Stimulated activated CD4-positive, alpha-beta T cell treated with anti-CD3 and anti-CD28 coated beads, TNF-alpha, amount 100 ng/mL, for 1 hour (primary cell): ENCODE measurements around the gene GPD1.

Experiments used
- DNase-seq, 3 donors: peaks; one replicate each; pipeline ENCODE4 v3.0.0-alpha.2; 2020; ENCODE audit warnings: low read depth in 3 of 3, low spot score in 1 of 3

The GPD1 gene

DNA sequence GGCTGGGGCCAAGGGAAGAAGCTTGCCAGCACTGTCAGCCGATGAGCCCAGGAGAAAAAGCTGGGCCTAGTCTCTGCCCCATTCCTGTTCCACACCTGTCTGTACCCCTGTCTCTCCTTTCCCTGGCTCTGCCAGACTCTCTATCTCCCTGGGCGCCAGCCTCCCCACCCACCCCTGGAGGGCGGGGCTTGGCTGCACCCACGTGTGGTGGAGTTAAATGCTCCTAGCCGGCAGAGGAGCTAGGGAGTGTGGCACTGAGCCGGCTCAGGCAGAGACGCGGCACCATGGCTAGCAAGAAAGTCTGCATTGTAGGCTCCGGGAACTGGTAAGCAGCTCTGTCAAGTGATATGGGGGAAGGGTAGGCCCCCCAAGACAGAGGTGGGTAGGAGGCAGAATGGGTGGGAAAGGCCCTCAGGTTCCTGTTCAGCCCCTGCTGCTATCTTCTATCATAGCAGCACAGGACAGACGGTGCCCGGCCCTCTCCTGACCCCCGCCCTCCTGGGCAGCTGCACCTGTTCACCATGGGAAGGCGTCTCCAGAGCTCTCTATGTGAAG, at the start of gene GPD1:
Gene GPD1 (plus strand): TSS at position 242 of the 555 bp plus-strand sequence. CDS start 43 bp downstream, at position 285.
- no peak for DNase-seq

DNA sequence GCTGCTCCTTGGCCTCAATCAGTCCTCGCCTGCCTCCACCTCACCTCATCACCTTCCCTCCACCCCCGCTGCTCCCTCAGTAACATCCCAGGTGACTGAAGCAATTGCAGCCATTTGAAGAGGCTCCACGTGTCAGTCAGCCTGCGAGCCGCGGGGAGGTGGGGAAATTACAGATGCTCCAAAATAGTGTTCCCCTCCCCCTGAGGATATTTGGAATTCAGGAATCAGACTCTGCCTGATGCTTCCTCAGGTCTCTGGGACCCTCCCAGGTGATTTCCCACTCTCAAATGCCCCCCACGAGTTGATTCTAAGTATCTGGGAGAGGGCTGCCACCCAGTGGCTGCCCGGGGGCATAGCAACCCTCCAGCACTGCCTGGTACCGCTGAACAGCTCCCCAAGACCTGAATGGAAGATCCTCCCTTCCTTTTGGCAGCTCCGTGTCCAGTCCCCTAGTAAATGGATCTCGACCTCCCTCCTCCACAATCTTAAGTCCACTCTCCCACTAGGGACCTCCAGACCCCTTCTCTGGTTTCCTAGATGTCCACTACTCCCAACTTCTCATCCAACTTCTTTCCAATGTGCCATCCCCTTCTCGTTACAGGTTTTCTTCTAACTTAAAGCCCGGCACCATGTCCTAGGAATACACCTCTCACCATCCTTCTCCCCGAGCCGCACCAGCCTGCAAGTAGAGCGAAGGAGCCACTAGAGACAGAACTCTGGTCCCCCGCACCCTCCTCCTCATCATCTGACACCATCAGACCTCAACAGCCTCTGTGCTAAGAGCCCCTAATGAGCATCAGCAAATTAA, 47.8 kb upstream of the GPD1 start:
- DNase-seq = peak in 2 of 3 donors; percentile 24 to 52

DNA sequence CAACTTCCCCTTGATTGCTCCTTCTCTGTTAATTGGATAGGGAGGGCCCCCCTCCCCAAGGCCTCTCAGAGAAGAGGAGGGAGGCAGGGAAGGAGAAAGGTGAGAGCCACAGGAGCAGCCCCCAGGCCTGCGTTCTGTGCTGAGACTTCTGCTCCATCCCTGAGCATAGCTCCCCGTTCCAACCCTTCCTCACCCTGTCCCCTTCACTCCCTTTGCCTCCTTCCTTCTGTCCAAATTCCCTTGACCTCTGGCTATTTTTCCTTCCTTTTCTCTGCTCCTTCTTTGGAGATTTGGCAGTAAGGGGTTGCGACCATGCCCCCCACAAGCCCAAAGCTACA, 47.2 kb upstream of the GPD1 start:
- DNase-seq = no peak

DNA sequence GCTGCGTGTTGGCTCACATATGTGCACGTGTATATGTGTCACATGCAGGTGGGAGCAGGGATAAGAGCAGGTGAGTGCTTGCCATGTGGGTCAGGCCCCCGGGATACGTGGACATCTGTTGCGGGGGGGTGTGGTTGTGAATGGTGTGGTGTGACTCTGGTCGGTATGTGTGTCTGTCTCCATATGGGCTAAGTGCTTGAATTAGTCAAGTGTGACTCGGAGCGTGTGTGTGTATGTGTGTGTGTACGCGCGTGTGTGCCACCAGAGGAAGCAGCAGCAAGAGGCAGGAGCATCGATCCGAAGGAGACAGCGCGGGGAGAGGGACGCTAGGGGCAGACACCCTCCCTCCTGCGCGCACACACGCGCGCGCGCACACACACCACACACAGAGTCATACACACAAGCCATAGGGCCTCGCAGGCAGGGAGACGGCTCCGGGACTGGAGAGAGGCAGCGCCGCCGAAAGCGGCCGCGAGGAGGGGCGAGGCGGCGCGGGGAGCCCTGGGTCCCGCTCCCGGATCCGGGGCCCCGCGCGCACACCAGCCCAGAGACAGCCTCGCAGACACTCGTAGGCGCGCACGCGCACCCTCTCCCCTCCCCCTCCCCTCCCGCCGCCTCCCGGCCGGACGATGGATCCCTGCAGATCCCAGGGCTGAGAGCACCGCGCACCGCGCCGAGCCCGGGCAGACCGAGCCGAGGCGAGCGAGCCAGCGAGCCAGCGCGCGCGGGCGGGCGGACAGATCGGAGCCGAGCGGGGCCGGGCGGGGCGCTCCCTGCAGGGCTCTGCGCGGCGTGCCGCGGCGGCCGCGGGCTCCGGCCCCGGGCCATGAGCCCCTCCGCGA, 46.6 kb upstream of the GPD1 start, which contains the start of gene ASIC1:
Gene ASIC1 (plus strand): TSS at position 597 of the 842 bp plus-strand sequence. CDS start 1,171 bp downstream, outside the sequence.
- peak in 1 of 3 donors; percentile 33 for DNase-seq

DNA sequence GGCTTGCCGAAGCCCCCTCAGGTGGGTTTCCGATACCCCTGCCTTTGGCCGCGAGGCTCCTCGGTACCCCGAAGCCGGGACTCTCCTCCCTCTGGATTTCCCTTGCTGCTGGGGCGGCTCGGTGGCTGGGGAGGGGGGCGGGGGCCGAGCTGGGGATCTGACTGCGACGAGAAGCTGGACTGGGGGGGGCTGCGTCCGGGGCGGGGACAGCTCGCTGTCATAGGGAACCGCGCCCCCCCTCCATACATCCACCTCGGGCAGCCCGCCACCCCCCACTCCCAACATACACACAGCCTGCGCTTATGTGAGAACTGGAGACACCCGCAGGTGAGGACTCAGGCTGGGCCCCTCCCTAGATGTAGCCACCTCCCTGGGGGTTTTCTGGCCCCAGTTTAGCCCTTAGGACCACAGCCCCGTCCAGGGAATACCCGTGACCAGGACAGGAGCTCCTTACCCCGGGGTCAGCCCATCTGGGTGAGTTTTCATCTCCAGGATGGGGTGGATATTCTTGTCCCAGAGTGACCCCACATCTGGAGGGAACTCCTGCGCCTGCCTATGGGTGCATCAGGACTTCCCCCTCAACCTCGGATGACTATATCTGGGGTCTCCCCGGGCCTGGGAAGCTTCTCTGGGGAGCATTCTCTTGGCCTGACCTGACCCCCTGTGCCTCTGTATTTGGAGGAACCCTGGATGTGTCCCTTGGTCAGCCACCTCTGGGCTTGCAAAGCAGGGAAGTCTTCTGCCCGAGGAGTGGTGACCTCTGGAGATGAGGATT, 45.7 kb upstream of the GPD1 start:
- no peak for DNase-seq

DNA sequence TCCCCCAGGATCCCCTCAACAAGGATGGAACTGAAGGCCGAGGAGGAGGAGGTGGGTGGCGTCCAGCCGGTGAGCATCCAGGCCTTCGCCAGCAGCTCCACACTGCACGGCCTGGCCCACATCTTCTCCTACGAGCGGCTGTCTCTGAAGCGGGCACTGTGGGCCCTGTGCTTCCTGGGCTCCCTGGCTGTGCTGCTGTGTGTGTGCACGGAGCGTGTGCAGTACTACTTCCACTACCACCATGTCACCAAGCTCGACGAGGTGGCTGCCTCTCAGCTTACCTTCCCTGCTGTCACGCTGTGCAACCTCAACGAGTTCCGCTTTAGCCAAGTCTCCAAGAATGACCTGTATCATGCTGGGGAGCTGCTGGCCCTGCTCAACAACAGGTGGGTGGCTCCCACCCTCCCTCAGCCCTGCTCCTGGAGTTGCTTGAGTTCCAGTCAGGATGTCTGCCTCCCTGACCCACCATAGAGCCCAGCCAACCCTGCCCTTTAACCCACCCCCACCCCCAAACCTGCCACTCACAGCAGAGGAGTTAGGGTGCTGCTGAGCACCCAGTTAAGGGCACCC, 45.0 kb upstream of the GPD1 start:
- DNase-seq = no peak

DNA sequence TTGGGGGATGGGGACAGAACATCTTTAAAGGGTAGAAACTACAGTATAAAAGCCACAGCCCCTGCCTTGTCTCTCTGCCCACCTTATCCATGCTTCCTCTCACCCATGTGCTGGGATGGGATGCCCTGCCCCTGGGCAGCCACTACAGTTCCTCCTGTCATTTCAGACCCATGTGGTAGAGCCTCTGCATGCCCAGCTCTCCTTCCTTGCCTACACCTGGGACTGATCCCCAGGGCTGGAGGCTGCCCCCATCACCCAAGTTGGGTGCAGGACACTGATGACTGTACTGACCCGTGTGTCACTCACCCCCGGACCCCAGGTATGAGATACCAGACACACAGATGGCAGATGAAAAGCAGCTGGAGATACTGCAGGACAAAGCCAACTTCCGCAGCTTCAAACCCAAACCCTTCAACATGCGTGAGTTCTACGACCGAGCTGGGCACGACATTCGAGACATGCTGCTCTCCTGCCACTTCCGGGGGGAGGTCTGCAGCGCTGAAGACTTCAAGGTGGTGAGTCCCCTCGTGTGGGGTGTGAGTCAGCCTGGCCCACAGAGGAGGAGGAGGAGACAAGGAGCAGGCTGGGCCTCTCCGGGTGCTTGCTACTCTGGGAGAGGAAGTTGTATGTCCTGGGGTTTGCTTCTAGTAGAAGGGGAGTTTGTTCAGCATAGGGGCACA, 44.2 kb upstream of the GPD1 start:
- DNase-seq = peak in 1 of 3 donors; percentile 32

DNA sequence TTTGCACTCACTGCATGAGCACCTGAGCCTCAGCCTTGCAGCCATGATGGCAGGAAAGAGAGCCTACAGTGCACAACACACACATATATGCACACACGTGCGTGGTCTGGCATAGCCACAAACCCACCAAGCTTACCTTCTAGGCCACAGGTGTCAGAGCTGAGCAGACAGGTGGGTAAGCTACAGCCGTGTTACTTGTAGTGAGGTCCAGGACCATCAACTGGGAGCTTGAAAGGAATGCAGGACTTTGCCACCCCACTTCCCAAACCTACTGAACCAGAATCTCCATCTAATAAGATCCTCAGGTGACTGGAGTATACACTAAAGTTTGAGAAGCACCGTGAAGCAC, 43.7 kb upstream of the GPD1 start:
- no peak for DNase-seq

DNA sequence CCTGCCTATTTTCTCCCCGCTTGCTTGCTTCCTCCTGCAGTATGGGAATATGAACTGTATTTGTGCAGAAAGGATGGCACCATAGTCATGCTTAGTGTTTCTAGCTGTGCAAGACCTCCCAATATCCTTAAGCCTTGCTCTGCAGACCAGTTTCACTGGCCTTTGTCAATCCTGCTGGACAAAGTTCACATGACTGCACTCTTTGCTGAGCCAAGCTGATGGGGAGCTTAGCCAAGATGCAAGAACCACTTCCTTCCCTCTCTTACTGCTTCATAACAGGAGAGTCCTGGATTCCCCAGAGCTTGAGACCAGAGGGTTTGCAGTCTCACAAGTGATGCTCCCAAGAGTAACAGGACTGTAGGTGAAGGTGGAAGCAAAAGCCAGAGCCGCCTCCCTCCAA, 42.6 kb upstream of the GPD1 start:
- no peak for DNase-seq

DNA sequence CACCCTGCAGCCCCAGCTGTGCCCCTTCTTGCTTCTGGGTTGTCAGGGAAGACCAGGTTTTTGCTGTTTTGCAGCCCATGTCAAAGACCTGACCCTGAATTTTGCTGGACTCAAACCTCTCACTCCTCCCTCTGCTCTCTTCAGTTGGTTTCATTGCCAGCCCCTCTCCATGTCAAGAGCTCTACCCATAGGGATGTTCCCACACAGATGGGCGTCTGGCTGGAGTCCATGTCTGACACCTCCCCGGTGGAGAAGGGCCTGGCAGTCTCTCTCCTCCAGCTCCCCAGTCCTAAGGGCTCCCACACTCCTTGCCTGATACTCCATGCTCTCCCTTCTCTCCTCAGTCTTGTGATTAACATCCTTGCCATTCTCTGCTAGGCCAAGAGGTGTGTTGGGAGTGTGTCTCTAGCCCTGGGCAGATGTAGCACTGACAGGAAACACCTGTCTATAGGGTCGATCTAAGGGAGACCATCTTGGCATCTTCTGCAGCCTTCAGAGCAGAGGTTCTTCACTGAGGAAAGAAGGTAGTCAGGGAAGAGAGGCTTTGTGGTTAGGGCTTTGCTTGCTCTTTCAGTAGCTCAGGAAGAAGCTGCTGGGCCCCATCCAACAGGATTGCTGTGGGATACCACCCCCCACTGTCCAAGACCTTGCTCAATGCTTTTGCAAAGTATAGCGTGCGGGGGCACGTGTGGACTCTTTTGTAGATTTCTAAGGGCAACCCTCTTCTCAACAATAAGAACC, 41.7 kb upstream of the GPD1 start:
- no peak for DNase-seq

DNA sequence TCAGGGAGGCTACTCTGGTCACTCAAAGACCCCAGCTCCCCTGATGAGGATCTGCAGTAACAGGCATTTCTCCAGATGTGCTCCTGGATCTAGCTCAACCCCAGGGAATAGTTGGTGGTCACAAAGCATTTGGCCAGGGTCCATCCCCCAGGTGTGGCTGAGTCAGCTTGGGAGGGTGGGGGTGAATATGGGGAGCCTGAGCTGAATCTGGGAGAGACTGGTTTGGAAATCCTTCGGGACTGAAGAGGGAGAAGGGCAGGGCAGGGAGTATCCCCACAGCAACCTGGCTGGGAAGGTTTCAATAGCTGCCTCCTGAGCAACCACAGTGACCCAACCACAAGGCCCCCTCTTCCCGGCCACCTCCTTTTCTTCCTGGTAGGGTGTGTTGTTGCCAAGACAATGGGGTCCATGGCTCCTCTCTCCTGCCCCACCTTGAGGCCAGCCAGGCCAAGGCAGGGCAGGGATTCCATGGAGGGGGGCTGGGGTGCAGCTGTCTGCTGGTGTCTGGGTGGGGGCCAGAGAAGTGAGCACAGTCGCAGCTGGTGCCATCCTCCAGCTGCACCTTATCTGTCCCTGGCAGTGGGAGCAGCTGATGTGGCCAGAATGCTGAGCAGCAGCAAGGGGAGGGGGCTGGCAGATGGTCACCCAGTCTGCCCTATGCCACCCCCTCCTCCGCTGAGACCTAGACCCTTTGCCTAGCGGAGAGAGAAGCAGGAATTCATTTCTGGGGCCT, 40.9 kb upstream of the GPD1 start:
- DNase-seq = no peak

DNA sequence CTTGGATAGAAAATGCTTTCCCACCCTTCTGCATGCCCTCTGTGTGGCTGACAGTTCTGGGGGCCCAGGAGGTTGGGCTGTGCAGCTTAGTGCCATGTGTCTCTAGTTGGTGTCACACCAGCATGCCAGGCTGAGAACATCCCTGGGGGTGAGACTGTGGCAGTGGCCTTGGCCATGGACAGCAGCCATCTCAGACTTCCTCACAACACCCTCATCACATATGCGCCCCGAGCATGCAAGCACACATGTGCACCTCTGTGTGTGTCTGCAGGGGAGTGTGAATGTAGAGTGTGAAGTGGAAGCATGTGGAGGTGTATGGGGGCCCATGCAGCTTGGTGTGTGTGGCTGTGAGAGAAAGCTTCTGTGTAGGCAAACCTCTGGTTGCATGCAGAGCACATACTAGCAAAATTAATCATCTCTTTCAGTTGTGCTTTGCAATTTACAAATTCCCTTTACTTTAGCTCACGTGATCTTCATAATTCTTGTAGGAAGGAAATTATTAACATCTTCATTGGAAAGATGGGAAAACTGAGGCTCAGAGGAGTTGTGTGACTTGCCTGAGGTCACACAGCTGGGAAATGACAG, 38.0 kb upstream of the GPD1 start:
- DNase-seq = no peak

DNA sequence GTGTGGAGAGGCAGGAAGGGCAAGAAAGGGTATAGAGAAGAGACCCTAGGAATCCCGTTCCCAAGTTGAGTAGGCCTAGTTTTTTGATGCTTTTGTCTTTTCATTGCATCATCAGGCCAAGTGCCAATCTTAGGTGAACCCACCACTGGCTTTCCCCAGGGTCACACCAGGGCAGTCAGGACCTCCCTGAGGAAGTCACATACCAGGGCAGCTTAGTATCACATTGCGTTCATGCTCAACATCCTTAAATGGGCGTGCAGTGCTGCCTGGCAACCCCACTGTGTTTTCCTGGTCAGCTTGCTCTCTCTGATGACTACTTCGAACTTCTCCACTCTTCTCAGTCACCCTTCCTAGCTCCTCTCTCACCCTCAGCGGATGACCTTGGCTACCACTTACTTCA, 37.4 kb upstream of the GPD1 start:
- DNase-seq = no peak

DNA sequence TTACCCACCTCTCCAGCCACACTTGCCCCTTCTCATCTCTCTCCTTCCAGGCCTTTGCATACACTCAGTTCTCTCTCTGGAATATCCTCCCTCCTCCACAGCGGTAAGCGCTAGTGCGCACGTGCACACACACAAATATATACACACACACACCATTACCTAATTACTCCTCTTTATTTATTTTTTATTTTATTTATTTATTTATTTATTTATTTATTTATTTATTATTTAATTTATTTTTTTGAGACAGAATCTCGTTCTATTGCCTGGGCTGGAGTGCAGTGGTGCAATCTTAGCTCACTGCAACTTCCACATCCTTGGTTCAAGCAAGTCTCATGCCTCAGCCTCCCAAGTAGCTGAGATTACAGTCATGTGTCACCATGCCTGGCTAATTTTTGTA, 34.7 kb upstream of the GPD1 start:
- no peak for DNase-seq

DNA sequence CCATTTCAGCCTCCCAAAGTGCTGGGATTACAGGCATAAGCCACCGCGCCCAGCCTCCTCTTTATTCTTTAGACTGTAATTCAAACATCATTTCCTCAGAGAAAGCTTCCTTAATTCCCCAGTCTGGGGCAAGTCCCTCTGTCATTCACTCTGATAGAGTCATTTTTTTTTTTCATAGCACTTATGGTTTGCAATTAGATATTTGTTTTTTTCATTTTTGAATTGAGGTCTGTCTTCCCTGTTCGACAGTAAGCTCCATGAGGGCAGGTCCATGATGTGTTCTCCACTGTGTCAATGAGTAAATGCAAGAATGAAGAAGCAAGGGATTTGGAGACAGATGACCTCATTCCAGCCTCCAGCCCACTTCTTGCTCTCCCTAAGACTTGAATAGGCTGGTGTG, 34.3 kb upstream of the GPD1 start:
- DNase-seq = no peak

DNA sequence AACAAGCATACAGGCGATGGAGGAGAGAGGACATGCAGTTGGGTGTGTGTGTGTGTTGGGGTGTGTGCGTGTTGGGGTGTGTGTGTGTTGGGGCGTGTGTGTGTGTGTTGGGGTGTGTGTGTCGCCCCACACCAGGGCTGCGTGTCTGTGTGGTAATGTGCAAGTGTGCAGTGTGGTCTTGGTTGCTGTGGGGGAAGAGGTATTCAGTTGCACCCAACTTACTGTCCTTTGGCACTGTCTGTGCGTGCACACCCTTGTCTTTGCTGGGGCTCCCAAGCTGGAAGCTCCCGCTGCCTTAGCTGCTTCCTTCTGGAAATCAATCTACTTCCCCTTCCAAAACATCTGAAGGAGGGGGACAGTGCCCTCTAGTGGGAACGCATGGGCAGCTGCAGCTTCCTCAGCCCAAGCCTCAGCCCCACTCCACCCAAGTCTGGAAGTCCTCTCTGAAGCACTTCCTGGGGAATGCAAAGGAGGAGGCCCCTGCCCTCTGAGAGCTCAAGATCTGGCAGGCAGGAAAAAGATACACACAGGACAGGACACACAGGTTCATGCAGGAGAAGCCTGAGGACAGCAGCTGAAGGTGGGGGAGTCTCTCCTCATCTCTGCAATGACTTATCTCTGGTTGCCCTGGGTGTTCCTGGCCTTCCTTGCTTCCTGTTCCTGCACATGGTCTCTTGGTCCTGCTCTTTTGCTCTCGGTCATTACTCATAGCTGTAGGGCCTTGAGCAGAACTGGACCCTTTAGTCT, 33.3 kb upstream of the GPD1 start:
- peak in 2 of 3 donors; percentile 22 to 45 for DNase-seq

DNA sequence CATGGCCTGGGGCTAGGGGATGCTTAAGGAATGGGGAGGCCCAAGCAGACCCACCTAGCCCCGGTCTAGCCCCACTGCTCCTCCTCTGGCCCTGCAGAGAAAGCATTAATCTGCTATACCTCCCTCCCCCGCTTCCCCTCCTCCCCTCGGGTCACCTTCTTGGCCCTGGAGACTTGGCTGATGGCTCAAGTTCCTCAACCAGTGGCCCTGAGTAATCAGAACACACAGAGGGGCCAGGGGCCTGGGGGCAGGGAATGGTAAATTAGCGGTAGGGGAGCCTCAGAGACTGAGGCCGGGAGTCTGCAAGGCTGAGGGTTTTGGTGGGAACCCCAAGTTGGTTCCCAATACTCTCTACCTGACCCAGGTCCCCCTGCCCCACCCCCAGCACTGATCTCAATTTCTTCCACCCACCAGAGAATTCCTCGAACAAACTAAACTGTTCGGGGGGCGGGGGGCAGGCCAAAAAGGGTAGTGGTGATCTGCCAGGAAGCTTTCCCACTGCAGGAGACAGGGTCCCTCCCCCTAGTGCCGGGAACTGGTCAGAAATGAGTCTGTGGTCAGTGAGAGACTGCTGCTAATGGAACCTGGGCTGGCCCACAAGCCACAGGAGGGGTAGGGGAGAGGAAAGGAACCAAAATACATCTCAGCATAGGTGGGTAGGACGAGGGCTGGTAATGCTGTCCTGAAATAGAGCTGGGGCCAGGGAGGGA, 31.5 kb upstream of the GPD1 start:
- DNase-seq = no peak
